ENCODE data around the gene SLC2A4.

SLC2A4 gene

DNA sequence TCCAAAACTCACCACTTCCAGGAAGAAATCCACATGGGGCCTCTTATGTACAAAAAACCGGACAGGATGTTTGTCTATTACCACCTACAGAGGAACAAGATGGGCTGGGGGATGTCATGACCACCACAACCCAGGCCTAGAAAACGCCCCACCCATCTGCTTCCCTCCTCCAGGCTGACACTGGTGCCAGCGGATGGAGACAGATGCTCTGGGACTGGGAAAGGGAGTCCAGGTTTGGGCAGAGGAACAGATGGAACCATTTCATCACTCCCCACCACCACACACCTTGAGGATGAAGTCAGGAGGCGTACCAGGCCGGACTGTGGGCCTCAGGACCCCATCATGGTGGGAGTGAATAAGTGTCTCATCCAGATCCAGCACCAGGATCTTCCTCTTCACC is 34.7 kb upstream of the SLC2A4 start:
- no peak for DNase-seq

DNA sequence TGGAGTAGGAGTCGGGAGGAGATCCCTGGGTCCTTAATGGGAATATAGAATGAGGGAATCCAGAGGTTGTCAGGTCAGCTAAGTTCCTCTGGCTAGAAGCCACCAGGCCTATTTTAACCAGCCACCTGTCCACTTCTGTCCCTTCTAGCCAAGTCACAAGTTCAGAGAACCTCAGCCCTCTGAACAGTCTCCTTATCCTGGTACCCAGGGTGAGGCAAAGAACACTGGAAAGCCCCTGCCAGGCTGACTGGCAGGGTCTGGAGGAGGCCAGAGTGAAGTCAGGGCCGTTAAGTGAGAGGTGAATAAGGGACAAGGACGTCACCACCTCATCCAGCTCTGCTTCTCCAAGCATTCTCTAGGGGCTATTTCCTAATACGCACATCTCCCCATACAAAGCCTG is 32.7 kb upstream of the SLC2A4 start:
- DNase-seq = no peak

DNA sequence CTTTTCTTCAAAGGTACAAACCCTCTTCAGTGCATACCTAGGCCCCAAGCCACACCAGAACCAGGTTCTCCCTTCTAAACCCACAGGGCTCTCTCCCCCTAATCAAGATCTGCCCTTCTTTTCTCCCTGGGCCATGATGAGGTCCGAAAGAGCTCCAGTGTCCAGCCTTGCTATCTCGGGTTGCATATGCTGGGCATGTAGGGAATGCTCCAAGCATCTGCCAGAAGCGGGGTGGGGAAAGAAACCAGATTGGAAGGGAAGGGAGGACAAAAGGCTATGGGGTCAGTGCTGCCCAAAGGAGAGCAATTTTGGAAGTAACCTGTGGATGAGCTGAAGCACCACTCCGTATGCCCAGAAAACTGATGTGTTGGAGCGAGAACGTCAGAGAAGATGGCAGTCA is 32.3 kb upstream of the SLC2A4 start:
- DNase-seq = no peak

DNA sequence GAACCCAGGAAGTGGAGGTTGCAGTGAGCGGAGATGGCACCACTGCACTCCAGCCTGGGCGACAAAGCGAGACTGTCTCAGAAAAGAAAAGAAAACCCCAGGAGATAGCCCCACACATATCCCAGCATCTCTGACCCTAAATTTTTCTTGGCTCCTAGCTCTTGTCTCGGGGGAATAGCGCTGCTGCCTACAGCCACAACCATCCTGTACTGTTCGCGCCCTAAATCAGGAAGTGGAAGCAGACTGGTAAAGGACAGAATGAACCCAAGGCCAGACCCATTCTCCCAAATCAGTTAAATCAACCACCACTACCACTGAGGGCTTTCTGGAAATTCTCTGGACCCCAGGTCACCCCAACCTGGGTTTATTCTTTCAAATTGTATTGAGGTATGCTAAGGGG is 31.7 kb upstream of the SLC2A4 start:
- no peak for DNase-seq

DNA sequence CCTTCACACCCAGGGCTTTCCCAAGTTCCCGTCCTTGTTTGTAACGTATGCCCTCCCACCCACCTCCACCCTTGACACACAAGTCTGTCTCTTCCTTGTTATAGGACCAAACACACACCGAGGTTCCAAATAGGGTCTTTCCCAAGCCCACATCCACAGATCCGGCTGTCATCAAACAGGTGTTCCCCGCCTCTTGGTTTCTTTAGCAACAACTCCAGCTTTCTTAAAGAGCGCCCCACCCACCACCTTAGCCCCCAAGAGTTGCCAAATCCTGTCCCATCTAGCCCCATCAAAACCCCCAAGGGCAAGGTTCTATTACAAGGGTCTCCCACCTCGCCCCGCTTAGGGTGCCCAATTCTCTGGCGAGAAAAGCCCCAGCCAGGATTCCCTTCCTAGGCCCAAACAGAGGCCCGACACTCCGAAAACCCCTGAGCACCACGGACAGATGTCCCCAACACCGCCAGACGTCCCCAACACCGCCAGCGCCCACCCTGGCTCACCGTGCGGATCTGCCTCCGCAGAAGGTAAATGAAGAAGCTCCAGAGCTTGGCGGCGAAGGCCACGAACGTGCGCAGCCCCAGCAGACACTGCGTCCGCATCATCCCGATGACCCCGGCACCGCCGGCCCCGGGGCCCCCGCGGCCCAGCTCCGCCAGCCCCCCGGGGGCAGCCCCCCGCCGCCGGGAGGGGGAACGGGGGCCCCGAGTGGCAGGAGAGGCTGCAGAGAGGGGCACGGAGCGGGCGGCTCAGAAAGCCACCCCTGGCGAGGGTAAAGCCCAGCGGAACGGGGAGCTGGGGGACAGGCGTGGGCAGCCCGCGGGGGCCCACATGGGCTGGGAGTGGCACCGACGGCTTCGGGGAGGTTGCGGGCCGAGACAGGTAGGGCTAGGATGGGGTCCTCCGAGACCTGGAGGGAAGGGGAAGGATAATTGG is 30.6 kb upstream of the SLC2A4 start:
- peak in 1 of 56 donors; percentile 36 for DNase-seq

DNA sequence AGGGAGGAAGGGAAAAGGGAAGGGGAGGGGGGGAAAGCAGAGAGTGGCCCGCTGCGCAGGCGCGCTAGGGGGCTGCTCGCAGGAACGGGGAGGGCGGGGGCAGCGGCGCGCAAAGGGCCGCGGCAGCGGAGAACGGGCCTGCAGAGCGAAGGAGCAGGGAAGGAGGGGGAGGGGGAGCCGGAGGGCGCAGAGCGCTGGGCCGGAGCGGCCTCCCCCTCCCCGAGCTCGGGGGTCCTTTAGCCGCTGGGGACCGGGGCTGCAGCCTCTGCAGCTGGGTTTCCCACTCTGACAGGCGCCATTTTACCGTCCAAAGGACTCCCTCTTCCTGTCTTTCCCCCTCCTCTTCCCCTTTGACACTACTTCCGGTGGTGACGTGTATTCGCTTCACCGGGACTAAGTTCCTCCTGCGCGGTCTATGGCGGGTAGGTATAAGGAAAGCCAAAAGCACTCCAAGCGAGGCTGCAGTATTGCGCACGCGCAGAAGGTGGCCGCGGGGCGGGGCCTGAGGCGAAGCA is 29.8 kb upstream of the SLC2A4 start, which contains the start of gene CTDNEP1:
TSS of gene CTDNEP1 (minus strand) at position 74 of the 515 bp plus-strand sequence. CDS start 438 bp downstream, outside the sequence.
- DNase-seq = peak; percentile 81 to 99 (median 97)

DNA sequence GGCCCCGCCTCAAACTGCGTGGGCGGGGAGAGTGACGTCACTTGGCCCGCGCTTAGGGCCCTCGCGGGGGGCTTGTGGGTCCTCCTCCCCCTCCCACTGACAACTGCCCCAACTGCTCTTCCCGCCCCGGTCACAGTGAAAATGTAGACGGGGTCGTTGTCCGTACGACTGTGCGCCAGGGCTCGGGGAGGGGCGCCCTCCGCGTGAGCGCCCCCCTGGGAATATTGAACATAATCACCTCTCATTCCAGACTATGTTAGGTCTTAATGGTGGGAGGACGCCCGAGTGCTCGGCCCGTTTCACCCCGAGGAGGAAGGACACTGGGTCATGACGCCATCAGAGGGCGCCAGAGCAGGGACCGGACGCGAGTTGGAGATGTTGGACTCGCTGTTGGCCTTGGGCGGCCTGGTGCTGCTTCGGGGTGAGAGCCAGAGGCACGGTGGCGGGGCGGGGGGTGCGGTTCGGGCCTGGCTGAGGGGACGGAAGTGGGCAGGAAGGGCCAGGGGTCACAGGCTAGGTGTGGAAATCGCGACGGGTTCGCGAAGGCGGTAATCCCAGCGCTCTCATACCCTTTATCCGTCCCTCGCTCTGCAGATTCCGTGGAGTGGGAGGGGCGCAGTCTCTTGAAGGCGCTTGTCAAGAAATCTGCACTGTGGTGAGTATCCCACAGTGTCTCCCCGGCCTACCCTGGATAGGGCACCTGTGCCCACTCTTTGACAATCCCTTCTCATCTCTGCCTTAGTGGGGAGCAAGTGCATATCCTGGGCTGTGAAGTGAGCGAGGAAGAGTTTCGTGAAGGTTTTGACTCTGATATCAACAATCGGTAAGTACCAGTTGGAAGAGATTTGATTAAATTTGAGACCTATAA is 29.1 kb upstream of the SLC2A4 start, which contains the start of gene ELP5:
TSS of gene ELP5 (plus strand) at position 40 of the 868 bp plus-strand sequence. CDS start at position 376, 336 bp downstream.
- peak; percentile 62 to 94 (median 86) for DNase-seq

DNA sequence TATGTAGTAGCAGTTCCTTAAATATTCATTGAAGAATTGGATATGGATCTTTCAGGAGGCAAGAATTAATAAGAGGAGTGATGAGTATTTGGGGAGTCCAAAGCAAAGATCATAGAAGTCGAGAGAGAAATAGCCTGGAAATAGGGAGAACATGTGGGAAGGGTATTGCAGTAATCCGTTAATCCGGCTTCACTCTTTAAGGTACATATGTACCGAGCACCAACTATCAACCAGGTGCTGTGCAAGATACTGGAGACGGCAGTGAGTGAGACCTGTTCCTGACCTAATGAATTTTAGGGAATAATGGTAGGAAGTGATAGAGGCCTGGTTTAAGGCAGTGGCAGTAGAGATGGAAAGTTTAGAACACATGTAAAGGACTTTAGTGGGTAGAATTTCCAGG is 28.4 kb upstream of the SLC2A4 start:
- DNase-seq = no peak

DNA sequence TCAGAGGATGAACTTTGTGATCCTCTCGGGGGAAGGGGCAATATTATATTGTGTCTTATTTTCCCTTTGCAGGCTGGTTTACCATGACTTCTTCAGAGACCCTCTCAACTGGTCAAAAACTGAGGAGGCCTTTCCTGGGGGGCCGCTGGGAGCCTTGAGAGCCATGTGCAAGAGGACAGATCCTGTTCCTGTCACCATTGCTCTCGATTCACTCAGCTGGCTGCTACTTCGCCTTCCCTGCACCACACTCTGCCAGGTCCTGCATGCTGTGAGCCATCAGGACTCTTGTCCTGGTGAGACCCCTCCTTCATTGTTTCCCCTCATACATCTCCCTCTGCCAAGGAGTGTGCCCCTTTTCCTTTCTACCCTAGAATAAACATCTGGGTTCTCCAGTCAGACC is 27.0 kb upstream of the SLC2A4 start:
- no peak for DNase-seq

DNA sequence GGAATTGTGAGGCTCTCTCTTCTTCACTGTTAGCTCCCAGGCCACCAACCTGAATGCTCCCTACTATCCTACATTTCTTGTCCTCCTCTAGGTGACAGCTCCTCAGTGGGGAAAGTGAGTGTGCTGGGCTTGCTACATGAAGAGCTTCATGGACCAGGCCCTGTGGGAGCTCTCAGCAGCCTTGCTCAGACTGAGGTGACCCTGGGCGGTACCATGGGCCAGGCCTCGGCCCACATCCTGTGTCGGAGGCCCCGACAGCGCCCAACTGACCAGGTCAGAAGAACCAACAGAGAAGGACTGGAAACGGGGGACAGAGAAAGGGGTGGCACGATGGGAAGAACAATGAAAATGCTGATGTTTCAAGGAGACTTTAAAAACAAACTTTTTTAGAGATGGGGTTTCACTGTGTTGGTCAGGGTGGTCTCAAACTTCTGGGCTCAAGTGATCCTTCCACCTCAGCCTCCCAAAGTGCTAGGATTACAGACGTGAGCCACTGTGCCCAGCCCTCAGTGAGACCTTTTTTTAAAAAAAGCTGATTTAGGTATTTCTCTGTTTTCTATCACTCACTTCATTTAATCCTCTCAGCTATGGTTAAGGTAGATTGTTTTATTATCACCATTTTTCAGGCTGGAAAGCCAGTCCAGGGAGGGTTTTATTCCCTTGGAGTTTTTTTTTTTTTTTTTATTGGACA is 24.6 kb upstream of the SLC2A4 start:
- no peak for DNase-seq

DNA sequence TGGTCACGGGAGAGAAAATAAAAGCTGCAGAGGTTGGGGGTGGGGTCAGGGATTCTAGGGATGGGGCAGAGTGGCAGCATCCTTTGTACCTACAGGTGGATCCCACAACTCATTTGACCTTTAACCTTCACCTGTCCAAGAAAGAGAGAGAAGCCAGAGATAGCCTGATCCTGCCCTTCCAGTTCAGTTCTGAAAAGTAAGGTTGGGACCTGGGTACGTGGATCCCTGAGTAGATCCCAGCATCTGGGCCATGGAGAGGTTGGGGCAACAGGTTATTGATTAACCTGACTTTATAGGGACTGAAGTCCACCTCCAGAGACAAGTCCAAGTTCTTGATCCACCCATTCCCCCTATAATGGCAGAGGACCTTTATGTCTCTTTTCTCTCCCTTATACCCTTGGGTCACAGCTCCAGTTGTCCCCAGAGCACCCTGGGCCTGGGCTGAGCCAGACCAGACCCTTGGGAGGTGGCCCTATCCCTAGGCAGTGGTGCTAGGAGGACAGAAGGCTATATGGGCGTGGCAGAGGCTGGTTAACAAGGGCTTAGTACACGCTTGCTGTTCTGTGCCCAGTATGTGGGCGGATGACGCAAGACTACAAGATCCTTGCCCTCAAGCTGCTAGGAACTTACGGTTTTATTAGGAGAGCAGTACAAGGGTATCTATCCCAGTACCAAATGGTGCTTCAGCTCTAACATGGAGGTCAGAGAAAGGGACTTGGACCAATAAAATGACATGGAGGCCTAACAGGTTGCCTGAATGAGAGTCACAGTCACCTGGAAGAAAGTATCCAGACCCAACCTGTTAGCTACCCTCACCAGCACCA is 22.6 kb upstream of the SLC2A4 start:
- no peak for DNase-seq

DNA sequence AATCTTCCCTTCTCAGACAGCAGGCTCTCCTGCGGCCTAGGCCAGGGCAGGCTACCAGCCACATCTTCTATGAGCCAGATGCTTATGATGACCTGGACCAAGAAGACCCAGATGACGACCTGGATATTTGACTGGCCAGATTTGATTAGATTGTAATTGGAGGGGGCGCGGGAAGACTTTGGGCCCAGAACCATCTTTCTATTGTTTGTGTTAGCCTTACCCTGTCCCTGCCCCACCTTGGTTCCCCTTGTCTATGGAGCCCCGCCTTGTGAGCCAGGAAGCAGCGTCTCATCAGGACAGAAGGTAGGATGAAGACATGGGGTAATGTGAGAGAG is 22.0 kb upstream of the SLC2A4 start:
- no peak for DNase-seq

DNA sequence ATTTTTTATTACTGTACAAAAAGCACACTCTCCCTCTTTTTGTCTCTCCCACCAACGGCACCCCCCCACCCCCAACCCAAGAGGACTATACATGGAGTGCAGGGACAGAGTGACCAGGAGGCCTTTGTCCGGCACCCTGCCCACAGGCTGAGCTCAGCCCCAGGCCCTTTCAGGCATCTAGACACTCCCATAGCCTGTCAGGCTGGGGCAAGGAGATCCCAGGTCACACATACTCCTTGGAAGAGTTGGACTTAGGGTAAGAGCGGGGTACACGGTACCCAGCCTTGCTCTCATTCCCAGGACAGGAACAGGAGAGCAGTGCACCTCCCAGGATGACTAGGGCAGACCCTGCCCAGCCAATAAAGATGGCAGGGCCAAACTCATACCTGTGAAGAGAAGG is 21.4 kb upstream of the SLC2A4 start:
- no peak for DNase-seq

DNA sequence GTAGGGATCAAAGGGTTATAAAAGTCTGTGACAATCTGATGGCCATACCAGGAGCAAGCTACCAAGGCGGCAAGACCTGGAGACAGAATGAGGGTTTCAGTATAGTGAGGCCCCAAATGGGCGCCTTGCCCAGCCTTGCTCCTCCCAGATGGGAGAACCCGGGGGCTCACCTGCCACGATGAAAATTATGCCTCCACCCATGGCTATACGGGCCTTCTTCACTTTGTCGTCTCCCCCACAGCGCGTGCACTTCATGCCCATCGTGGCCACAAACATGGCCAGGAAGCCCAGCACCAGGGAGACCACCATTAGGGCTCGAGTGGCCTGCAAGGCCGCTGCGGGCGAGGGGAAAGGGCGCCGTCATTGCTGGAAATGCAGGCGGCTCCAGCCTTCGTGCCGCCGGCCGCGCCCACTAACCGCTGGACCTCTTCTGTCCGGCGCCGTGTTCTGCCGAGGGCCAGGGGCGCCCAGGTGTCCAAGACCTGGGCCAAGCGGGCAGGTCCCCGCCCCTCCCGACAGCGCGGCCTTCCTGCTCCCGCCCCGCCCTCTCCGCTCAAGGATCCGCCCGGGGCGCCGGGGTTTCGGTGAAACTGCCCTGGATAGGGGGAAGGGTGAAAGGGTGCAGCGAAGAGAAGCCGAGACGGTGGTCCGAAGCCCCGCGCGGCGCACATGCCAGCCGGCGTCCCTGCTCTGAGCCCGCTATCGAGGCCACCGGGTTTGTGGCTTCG is 20.7 kb upstream of the SLC2A4 start:
- DNase-seq = no peak

DNA sequence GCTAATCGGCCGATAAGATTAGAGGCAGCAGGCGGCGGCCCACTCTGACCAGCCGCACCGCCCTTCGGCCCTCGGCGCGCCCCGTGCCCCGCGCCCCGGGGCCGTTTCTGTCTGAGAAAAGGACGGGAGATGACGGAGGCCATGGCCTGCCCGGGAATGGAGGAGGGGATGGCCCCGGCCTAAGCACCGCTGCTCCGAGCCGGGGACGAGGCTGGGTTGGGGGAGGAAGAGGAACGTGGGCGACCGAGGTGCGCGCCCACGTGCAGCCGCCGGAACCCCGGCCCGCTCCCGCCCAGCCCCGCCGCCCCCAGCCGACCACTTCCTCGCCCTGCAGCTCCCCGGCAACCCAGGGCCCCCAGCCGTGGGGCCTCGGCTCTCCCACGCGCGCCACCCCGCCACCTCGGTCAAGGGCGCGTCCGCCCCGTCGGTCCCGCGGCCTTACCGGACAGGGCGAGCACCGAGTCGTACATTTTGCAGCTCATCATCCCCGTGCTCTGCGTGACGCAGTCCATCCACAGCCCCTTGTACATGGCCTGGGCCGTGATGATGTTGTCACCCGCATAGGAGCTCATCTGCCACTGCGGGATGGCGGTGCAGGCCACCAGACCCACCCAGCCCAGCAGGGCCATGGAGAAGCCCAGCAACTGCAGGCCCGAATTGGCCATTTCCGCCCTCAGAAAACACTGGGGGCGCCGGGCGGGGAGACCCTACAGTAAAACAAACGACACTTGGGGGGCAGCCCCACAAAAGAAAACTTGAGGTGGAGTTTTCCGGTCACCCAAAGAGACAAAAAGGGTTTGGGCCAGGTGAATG is 19.9 kb upstream of the SLC2A4 start:
- no peak for DNase-seq

DNA sequence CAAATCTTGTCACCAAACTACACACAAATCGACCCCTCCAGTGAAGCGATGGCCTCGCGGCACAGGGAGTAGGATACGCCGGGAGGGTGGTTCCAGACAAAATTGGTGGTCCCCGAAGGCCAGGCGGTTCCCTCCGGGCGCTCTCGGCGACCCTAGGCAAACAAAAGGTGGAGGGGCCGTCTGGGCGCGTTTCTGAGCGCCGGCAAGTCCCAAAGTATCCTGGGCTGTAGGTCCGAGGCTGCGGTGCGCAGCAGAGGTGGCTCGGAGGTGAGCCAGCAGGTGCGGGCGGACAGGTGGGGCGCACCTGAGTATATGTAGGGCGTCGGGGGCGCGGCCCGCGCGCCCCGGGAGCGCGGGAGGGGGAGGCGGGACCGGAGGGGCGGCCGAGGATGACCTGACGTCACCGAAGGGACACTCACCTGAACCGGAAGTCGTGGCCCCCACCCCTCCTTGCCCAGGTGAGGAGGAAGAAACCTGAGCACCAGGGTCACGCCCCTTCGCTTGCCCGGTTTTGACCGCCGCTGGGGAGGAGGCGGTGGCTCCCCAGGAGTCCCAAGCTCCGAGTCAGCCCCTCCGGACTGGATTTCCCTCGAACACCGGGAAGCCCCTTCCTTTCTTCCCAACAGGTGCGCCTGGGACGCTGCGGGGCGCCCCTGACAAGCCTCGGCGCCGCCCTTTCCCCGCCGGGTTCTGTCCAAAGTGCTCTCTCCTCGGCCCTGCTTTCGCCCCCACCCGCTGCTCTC is 19.2 kb upstream of the SLC2A4 start, which contains the start of gene CLDN7:
TSS of gene CLDN7 (minus strand) at position 287 of the 743 bp plus-strand sequence. CDS start 435 bp downstream, outside the sequence.
- DNase-seq = no peak

DNA sequence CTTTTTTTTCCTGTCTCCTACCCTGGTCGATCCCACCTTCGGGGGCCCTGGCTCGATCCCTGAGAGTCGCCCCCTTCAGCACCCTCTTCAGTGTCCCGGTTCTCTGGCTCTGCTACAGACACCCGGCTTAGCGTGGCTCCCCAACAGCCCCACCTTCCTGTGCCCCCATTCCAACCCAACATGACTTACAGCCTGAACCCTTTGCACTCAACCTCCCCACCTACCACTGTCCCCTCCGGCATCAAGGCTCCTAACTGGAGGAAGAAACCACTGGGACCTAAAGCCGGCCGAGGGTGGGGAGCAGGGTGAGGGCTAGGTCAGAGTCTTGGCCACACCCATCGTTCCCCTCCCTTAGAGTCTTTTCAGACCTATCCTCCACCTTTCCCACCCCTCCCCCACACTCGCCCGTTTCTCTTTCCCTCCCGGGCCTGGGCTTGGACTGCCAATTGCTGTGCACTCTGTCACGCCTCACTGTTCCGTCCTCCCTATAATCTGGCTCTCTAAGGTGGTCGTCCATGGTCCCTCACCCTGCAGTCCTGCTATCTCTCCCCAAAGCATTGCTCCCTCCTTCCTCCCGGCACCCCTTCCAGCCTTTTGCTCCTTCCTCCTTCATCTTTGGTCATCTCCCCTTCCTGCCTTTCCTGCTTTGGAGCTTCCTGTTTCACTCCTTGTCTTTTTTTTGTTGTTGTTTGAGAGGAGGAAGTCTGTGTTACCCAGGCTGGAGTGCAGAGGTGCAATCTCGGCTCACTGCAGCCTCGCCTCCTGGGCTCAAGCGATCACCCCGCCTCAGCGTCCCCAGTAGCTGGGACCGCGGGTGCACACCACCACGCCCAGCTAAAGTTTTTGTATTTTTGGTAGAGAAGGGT is 18.4 kb upstream of the SLC2A4 start:
- no peak for DNase-seq

Data from amygdala (tissue), 56 donors.